GM18499 (cell line): ENCODE measurements around the gene TPCN2.

Experiments
- ATAC-seq: cut with Tn5 transposase; IDR thresholded peaks from one replicate; pipeline ENCODE4 v1.9.1; 2021; ENCODE audit warnings: moderate number of reproducible peaks; ENCODE audit not compliant: insufficient read depth, unreplicated experiment

TPCN2 gene

GRCh38 chr11:69171476-69172240, 122.9 kb downstream of the TPCN2 start:
- ATAC-seq: no peak

- no peak for ATAC-seq
These were observed 123.9 kb downstream of the TPCN2 start for GRCh38 chr11:69172674-69173073.

GRCh38 chr11:69173331-69173730, 124.6 kb downstream of the TPCN2 start:
- ATAC-seq: no peak

- no peak for ATAC-seq
These were observed 125.3 kb downstream of the TPCN2 start for GRCh38 chr11:69173925-69174581.

GRCh38 chr11:69174841-69175240, 126.1 kb downstream of the TPCN2 start:
- ATAC-seq: no peak

- no peak for ATAC-seq
These were observed 130.2 kb downstream of the TPCN2 start for GRCh38 chr11:69178819-69179482.

GRCh38 chr11:69180226-69180625, 131.5 kb downstream of the TPCN2 start:
- no peak for ATAC-seq

GRCh38 chr11:69180726-69181125, 132.0 kb downstream of the TPCN2 start:
- no peak for ATAC-seq

- no peak for ATAC-seq
These were observed 134.9 kb downstream of the TPCN2 start for GRCh38 chr11:69183613-69184012.
